Heart right ventricle (tissue), 16 donors: ENCODE data around the gene TMPRSS13. TPM values are rescaled to one million over a fixed set of nuclear protein-coding genes. Genes with fewer than 3 reads are reported as not detected.
A peak's percentile ranks its signal among the peaks of the same experiment; 100 is the strongest.

Experiments
- ATAC-seq, 8 donors: fragments of 200-7000 bp; cut with Tn5 transposase; one replicate each; pipeline ENCODE4 v1.9.1; 2020; ENCODE audit warnings: mild to moderate bottlenecking in 8 of 8, moderate library complexity in 8 of 8, moderate number of reproducible peaks in 1 of 8
- DNase-seq, 2 donors: peaks; one replicate each; pipeline ENCODE4 v3.0.0-alpha.2; 2020
- H3K27ac ChIP-seq, 10 donors: fragments of 200-600 bp; sonication (generic) in 2 of 10; one replicate each; pipeline versions ENCODE4 v1.5.0 to v1.8.0; 2020 to 2022; ENCODE audit warnings: mild to moderate bottlenecking in 3 of 10
- H3K27me3 ChIP-seq, 7 donors: fragments of 200-600 bp; one replicate each; pipeline ENCODE4 v1.8.0; 2021 to 2022; ENCODE audit warnings: mild to moderate bottlenecking in 2 of 7
- H3K36me3 ChIP-seq, 9 donors: fragments of 200-600 bp; sonication (generic) in 1 of 9; one replicate each; pipeline versions ENCODE4 v1.5.0 to v1.8.0; 2020 to 2022; ENCODE audit warnings: mild to moderate bottlenecking in 2 of 9
- H3K4me1 ChIP-seq, 9 donors: fragments of 200-600 bp; sonication (generic) in 1 of 9; one replicate each; pipeline versions ENCODE4 v1.5.0 to v1.8.0; 2020 to 2022; ENCODE audit warnings: mild to moderate bottlenecking in 4 of 9
- H3K4me3 ChIP-seq, 10 donors: fragments of 200-600 bp; sonication (generic) in 2 of 10; one replicate each; pipeline versions ENCODE4 v1.5.0 to v1.8.0; 2020 to 2022; ENCODE audit warnings: mild to moderate bottlenecking in 7 of 10, moderate library complexity in 2 of 10
- H3K9me3 ChIP-seq, 11 donors: fragments of 200-600 bp in 10 of 11; sonication (generic) in 2 of 11; one replicate each; pipeline versions ENCODE4 v1.5.0 to v1.8.0; 2013 to 2022; ENCODE audit warnings: mild to moderate bottlenecking in 2 of 11, control low read depth in 1 of 11, moderate library complexity in 1 of 11
- WGBS, 2 donors: extraction: QIAGEN DNeasy Blood & Tissue Kit; methylation state at CpG; one replicate each; pipeline ENCODE4 v1.1.7; 2013; ENCODE audit warnings: inconsistent platforms in 1 of 2; 5-methylcytosine and 5-hydroxymethylcytosine counted together
- intact Hi-C, 10 donors: fragments of 100-400 bp; cut with DNase I; formaldehyde crosslinking; loops; one replicate each; pipeline versions ENCODE4 v1.11.1 to v1.14.2; 2022
- polyA plus RNA-seq, 2 donors: library from polyadenylated mRNA; stranded (reverse); fragments of 200-250 nt; gene quantifications; one replicate each; pipeline ENCODE4 v1.2.3, GENCODE V29; 2013
- total RNA-seq, 10 donors: library from RNA; stranded (reverse); fragmentation: NEBNext Ultra II Directional in 3 of 10; extraction: Animal tissue kit (Norgen Biotek cat#: 25700) in 3 of 10; gene quantifications; one replicate each; pipeline versions ENCODE4 v1.2.1 to v1.2.4, GENCODE V29; 2021 to 2023
- TF ChIP-seq, protein P1 (sequence below), 9 donors: fragments of 200-600 bp; sonication (generic) in 2 of 9; IDR thresholded peaks; one replicate each; pipeline versions ENCODE4 v1.5.0 to v1.8.0; 2021 to 2022; ENCODE audit warnings: antibody characterized with exemption in 9 of 9, mild to moderate bottlenecking in 5 of 9, moderate library complexity in 1 of 9
- donor health status: Arrhythmogenic right ventricular cardiomyopathy.
- donor health status: ischemic (EF 13 %, LVEDD 7.1; RV severe dilation, severe dysfunction).
- donor health status: healthy with polysubstance abuse.
- donor health status: DM: no; HTN: yes; CAD: no.
- donor health status: DM: no; HTN: no; CAD: no.
- donor health status: ischemic (EF 25% LVEDD 6.9; RV normal size, moderate dysfunction).
- donor health status: ischemic (EF 25% LVEDD 5.7; RV mildly dilated, moderate dysfunction).
- donor health status: healthy.
- donor health status: DM: yes; HTN: yes; CAD: no.
- donor health status: Ischemic cardiomyopathy.
- donor health status: ischemic (EF 35%, LVEDD 5.7; RV mildly dilated, moderate dysfunction).
- donor health status: nonischemic (EF 11% LVEDD 7.7; RV severe dilation, severe dysfunction).
- donor health status: DM: yes; HTN: yes; CAD: no.
- donor health status: PGD.
- donor health status: ischemic (EF 29% LVEDD 5.4; RV normal size, mild dysfunction).
- donor health status: nonischemic (EF 23%, LVEDD 6.1; RV moderate dilation, normal function).

TMPRSS13 gene
- total and polyA plus RNA-seq, 12 donors: 0.03 to 0.32 (median 0.18) TPM; not detected in 7

DNA sequence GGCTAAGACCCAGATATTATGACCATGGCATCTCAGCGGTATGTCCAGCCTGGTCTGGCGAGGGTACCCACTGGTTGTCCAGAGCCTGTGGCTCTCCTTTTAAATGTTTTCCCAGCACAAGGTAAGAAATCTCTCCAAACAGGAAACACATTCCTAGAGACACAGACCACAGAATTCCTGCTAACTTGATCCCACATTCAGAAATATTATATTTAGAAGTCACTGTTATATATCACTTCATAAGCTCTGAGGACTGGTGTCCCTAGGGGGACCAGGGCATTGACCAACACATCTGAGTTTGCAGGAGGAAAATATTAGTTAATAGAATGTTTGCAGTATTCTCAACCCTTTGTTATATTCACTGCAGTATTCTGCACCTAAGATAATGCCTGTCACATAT is 23.1 kb downstream of the TMPRSS13 start:
- TF ChIP-seq, protein P1, sequence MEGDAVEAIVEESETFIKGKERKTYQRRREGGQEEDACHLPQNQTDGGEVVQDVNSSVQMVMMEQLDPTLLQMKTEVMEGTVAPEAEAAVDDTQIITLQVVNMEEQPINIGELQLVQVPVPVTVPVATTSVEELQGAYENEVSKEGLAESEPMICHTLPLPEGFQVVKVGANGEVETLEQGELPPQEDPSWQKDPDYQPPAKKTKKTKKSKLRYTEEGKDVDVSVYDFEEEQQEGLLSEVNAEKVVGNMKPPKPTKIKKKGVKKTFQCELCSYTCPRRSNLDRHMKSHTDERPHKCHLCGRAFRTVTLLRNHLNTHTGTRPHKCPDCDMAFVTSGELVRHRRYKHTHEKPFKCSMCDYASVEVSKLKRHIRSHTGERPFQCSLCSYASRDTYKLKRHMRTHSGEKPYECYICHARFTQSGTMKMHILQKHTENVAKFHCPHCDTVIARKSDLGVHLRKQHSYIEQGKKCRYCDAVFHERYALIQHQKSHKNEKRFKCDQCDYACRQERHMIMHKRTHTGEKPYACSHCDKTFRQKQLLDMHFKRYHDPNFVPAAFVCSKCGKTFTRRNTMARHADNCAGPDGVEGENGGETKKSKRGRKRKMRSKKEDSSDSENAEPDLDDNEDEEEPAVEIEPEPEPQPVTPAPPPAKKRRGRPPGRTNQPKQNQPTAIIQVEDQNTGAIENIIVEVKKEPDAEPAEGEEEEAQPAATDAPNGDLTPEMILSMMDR (IDR thresholded peaks at IDR 0.05): no peak
- no peaks in the 10 kb centered on the region for H3K36me3 ChIP-seq
- no peak for ATAC-seq
- no peak for DNase-seq
- no peaks in the 10 kb centered on the region for H3K9me3 ChIP-seq
- WGBS, 2 donors: 96 to 100% methylated on average over 2 of the region's 2 CpGs
- H3K4me3 ChIP-seq: no peak overlapping the region
- H3K27me3 ChIP-seq: peaks cover 0 to 4% (median 0%) of the 10 kb centered on the region in 7 donors
- H3K27ac ChIP-seq: no peak overlapping the region
- intact Hi-C loops: loop anchor here in 4 of 10 donors (5.0 to 10.0 kb wide), 3 partner anchors 36 to 64 kb away; no protein-coding TSS in a partner anchor
- peaks cover 0 to 17% (median 5%) of the 10 kb centered on the region in 9 donors for H3K4me1 ChIP-seq

DNA sequence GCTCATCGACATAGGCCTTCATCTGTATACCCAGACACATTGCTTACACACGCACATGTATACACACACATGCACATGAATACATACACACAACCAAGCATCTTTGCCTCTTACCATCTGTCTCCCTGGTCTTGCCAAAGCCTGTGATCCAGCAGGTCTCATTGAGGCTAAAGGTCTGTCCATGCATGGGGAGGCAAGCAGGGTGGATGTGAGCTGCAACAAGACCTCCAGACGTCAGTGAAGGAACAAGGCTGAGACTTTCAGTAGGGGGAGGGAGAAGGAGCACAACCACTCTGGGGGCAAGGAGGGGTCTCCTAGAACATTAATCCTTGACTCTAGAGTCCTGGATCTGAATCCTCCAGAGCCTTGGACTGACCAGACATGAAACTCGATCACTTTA is 23.7 kb downstream of the TMPRSS13 start:
- TF ChIP-seq, protein P1 (IDR thresholded peaks at IDR 0.05): no peak
- no peak for ATAC-seq
- Histone ChIP-seq H3K4me1 (peaks cover 0 to 22% (median 5%) of the 10 kb centered on the region in 9 donors), H3K9me3 (no peaks in the 10 kb centered on the region), H3K4me3 (no peak overlapping the region), H3K36me3 (no peaks in the 10 kb centered on the region), H3K27me3 (peaks cover 0 to 4% (median 0%) of the 10 kb centered on the region in 7 donors), H3K27ac (no peak overlapping the region)
- WGBS, 2 donors: 91 to 94% methylated on average over 4 of the region's 4 CpGs
- DNase-seq: no peak
- intact Hi-C loops: loop anchor here in 5 of 10 donors (2.0 to 10.0 kb wide), 5 partner anchors 37 to 63 kb away; no protein-coding TSS in a partner anchor

DNA sequence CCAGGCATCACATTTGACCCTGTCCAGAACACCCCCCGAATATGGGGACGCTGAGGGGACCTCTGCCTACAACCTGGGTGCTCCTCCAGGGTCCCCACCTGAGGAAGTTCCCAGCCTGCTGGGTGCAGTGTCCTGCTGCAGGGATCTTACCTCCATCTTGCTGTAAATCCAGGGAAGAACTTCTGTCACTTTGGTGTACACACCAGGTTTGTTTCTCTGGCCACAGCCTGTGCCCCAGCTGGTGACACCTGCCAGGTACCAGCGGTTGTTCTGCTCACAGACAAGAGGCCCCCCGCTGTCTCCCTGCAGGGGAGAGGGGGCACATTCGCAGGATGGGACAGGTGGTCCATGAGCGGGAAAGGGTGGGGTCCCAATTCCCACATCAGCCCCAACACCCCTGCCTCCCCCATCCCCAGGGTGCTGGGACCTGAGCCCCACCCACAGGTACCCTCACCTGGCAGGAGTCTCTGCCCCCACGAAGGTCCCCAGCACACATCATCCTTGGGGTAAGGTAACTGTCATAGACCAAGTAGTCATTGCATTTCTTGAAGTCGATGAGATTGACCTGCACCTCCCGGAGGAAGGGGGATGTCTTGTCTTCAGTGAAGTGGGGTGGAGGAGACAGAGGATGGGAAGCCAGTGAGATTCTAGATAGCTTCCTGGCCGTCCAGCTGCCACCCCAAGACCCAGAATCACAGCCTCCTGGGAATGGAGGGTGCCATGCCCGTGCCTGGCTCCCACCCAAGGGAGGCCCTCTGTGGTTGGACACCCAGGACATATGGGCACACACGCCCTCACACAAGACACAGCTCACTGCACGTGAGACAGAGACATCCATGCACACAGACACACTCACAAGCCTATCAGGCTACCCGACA is 25.5 kb downstream of the TMPRSS13 start:
- H3K9me3 ChIP-seq: no peaks in the 10 kb centered on the region
- H3K4me3 ChIP-seq: no peak overlapping the region
- no peaks in the 10 kb centered on the region for H3K36me3 ChIP-seq
- DNase-seq: no peak
- TF ChIP-seq, protein P1 (IDR thresholded peaks at IDR 0.05): no peak
- no peak for ATAC-seq
- peaks cover 0 to 4% (median 0%) of the 10 kb centered on the region in 7 donors for H3K27me3 ChIP-seq
- peaks cover 0 to 27% (median 5%) of the 10 kb centered on the region in 9 donors for H3K4me1 ChIP-seq
- 92 to 94% methylated on average over 14 of the region's 14 CpGs for WGBS, 2 donors
- intact Hi-C loops: loop anchor here in 8 of 10 donors (1.0 to 10.0 kb wide), 5 partner anchors 59 to 61 kb away; no protein-coding TSS in a partner anchor
- no peak overlapping the region for H3K27ac ChIP-seq

DNA sequence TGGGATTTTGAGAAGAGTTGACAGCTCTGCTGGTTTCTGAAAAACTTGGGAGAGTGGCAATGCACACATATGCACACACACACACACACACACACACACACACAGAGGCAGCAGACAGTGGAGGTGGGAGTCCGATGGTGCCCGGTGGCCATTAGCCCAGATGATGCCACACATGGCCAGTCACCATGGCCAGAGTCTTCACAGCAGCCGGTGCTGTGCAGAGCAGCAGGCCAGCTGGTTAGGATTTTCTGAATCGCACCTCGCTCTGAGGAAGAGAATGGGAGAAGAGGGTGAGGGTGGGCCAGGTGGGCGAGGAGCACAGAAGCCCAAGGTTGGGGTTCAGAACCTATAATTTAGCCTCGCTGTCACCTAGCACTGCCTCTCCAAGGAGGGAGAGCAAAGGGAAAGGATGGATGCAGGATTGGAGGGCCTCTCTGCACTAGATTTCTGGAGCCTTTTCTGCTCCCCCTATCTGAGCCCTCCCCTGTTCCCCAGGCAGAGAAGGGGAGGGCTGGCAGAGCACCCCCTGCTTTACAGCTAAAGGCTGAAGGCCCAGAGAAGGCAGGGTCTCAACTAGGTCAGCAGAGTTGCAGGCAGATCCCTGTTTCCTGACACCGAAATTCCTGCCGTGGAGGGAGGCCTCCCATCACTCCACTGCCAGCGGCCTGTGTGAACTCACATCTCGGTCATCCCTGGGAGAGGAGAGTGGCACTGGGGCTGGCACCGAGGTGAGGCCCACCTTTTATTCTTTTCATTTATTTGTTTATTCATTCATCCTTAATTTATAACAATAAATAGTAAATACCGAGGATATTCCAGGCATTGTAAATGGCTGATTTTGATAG is 27.0 kb downstream of the TMPRSS13 start:
- WGBS, 2 donors: 86 to 94% methylated on average over 13 of the region's 13 CpGs
- H3K36me3 ChIP-seq: no peaks in the 10 kb centered on the region
- peaks cover 0 to 22% (median 0%) of the 10 kb centered on the region in 9 donors for H3K4me1 ChIP-seq
- intact Hi-C loops: loop anchor here in 4 of 10 donors (5.0 to 10.0 kb wide), 2 partner anchors 57 to 60 kb away; no protein-coding TSS in a partner anchor
- TF ChIP-seq, protein P1 (IDR thresholded peaks at IDR 0.05): no peak
- H3K27me3 ChIP-seq: peaks cover 0 to 2% (median 0%) of the 10 kb centered on the region in 7 donors
- DNase-seq (no peak), ATAC-seq (no peak)
- H3K27ac ChIP-seq: peak overlapping the region in 1 of 10 donors; percentile 21
- no peak overlapping the region for H3K4me3 ChIP-seq
- no peaks in the 10 kb centered on the region for H3K9me3 ChIP-seq
